Stimulated activated naive CD8-positive, alpha-beta T cell treated with anti-CD3 and anti-CD28 coated beads, Interleukin-15, Interleukin-2, amounts not matched to agents 100 U/mL and 50 U/mL, for 24 hours (primary cell): ENCODE data around the gene THOP1.
A peak's percentile ranks its signal among the peaks of the same experiment; 100 is the strongest.
"Not testable (repeated sequence)": the region's sequence is repeated elsewhere in the genome, so short reads cannot be mapped to it uniquely, and the experiment has no call there.

Experiments
- ATAC-seq: fragments of 150-1000 bp; cut with Tn5 transposase; one replicate; pipeline ENCODE4 v1.10.0; 2021
- DNase-seq: peaks from one replicate; pipeline ENCODE4 v3.0.0; 2021

THOP1 gene

GRCh38 chr19:2817237-2817829 is 32.0 kb downstream of the THOP1 start:
- not testable (repeated sequence) for ATAC-seq, DNase-seq

GRCh38 chr19:2819540-2820111 is 34.3 kb downstream of the THOP1 start, which contains the start of gene ZNF554:
ZNF554 (plus strand) TSS chr19:2819868; CDS start chr19:2820072, 204 bp downstream.
- ATAC-seq = peak; percentile 92
- peak; percentile 99 for DNase-seq

GRCh38 chr19:2820112-2820702 is 34.9 kb downstream of the THOP1 start:
- ATAC-seq (peak; percentile 5), DNase-seq (peak; percentile 25)

- no peak for ATAC-seq
- DNase-seq = no peak
Observed at GRCh38 chr19:2822846-2823245, 37.5 kb downstream of the THOP1 start.

- ATAC-seq = no peak
- DNase-seq = no peak
Observed at GRCh38 chr19:2823646-2824045, 38.3 kb downstream of the THOP1 start.

GRCh38 chr19:2824129-2824528 is 38.8 kb downstream of the THOP1 start:
- ATAC-seq (no peak), DNase-seq (no peak)

- ATAC-seq (no peak), DNase-seq (no peak)
Observed at GRCh38 chr19:2827022-2827421, 41.7 kb downstream of the THOP1 start.

GRCh38 chr19:2827840-2828489 is 42.7 kb downstream of the THOP1 start:
- ATAC-seq = no peak
- DNase-seq = no peak

- no peak for ATAC-seq
- no peak for DNase-seq
Observed at GRCh38 chr19:2834294-2834871, 49.1 kb downstream of the THOP1 start.

- no peak for DNase-seq
- ATAC-seq = no peak
Observed at GRCh38 chr19:2837430-2837829, 52.1 kb downstream of the THOP1 start.

- peak; percentile 100 for ATAC-seq
- DNase-seq = peak; percentile 96
Observed at GRCh38 chr19:2840794-2841791, 55.8 kb downstream of the THOP1 start, which contains the start of gene ZNF555. ZNF555 (plus strand) TSS chr19:2841475; CDS start chr19:2841573, 98 bp downstream.

- DNase-seq (no peak), ATAC-seq (no peak)
Observed at GRCh38 chr19:2841855-2842574, 56.7 kb downstream of the THOP1 start.

- ATAC-seq (no peak), DNase-seq (no peak)
Observed at GRCh38 chr19:2845107-2845506, 59.8 kb downstream of the THOP1 start.

- ATAC-seq (no peak), DNase-seq (no peak)
Observed at GRCh38 chr19:2846180-2846894, 61.0 kb downstream of the THOP1 start.

GRCh38 chr19:2847507-2847906 is 62.2 kb downstream of the THOP1 start:
- no peak for ATAC-seq

GRCh38 chr19:2848616-2849015 is 63.3 kb downstream of the THOP1 start:
- ATAC-seq (no peak), DNase-seq (no peak)

More at GRCh38 chr19:2847507-2847906, 62.2 kb downstream of the THOP1 start:
- DNase-seq = no peak

- DNase-seq (no peak), ATAC-seq (no peak)
Observed at GRCh38 chr19:2850256-2850925, 65.1 kb downstream of the THOP1 start.

GRCh38 chr19:2852598-2852997 is 67.3 kb downstream of the THOP1 start:
- no peak for DNase-seq
- no peak for ATAC-seq

GRCh38 chr19:2853015-2853606 is 67.8 kb downstream of the THOP1 start:
- DNase-seq (no peak), ATAC-seq (no peak)
